GM21723 (cell line): ENCODE measurements around the gene PPM1G.

Experiments
- ATAC-seq: cut with Tn5 transposase; IDR thresholded peaks from one replicate; pipeline ENCODE4 v1.9.1; 2021; ENCODE audit warnings: mild to moderate bottlenecking, moderate library complexity; ENCODE audit not compliant: unreplicated experiment

Gene PPM1G

DNA sequence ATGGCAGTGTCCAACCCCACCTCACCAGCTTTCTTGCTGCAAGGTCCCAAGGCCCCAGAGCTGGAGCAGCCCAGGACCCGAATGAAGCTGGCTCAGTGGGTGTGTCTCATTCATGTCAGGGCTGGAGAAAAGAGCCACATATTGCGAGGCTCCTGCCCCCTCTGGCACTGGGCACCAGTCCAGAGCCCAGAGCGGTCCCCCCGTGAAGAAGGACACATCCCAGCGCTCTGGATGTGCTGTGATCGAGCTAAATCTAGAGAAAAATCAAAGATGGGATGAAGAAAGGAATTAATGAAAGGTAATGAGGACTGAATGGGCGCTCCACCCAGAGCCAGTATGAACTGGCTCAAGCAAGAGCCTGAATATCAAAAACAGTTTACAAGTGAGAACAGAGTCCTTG, 73.2 kb downstream of the PPM1G start:
- ATAC-seq = no peak

DNA sequence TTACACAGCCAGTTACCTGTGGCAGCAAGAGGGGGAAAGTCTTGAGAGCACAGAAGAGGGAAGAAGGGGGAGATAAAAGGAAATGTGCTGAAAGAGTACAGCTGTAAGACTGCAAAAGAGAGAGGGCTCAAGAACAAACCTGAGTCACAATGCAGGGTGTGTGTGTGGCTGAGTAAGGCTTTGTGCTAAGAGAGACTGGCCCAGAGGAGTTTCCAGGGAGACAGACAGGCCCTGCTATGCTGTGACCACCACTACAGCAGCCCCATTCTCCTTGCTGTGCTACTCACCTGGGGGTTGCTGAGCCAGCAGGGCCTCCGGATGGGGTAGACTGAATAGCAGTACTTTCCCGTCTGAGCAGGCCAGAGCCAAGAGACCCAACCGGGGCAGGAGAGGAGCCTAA, 74.1 kb downstream of the PPM1G start:
- no peak for ATAC-seq
